SK-N-MC (cell line): Measurements from ENCODE around the gene TEKT3.

Experiments used
- EZH2 ChIP-seq: fragments of 200-600 bp; sonication (generic); IDR thresholded peaks from one replicate; pipeline ENCODE4 v1.6.1; 2017; ENCODE audit warnings: antibody characterized with exemption
- POLR2AphosphoS5 ChIP-seq: IDR thresholded peaks from 2 replicates; pipeline ENCODE4 v1.6.1; 2012; ENCODE audit warnings: mild to moderate bottlenecking, low read depth, low read length, borderline replicate concordance

- TF ChIP-seq POLR2AphosphoS5 (no peak), EZH2 (no peak)
Measured at GRCh38 chr17:15378243-15378642, 36.8 kb upstream of the TEKT3 start.
